Esophagus squamous epithelium (tissue), 4 donors: ENCODE measurements around the gene FSTL4.

Experiments used
- CTCF ChIP-seq, 6 experiments: fragments of 450-650 bp in 4 of 6; fragments of 200-600 bp in 2 of 6; sonication (generic) in 2 of 6; IDR thresholded peaks; one replicate each; pipeline ENCODE4 v1.5.1; 2016 to 2019; ENCODE audit warnings: antibody characterized with exemption in 6 of 6, mild to moderate bottlenecking in 4 of 6, moderate library complexity in 4 of 6
- POLR2A ChIP-seq, 4 donors: fragments of 450-650 bp; IDR thresholded peaks; one replicate each; pipeline ENCODE4 v1.6.1; 2017; ENCODE audit warnings: antibody characterized with exemption in 4 of 4, mild to moderate bottlenecking in 4 of 4, moderate library complexity in 3 of 4

DNA sequence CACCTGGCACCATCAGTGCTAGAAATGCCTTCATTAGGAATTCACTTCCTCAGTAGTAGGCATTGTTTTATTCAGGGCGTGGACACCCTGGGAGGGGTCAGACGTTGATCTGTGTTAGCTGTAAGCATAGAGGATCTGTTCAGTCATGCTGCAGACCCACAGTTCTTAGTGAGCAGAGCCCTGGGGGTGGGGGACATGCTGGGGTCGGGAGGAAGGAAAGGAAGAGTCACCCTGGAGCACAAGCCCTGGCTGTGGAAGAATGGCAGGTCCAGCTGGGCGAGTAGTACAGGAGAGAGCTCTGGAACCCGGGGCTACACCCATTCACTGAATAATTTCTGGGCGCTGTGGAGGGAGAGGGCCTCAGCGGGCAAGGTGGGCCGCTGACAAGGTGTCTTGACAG, 172.5 kb downstream of the FSTL4 start:
- TF ChIP-seq CTCF (IDR thresholded peaks at IDR 0.05) (no peak), POLR2A (IDR thresholded peaks at IDR 0.05) (no peak)
